GM12878 (cell line): Measurements from ENCODE around the gene VPS52. TPM values are rescaled to one million over a fixed set of nuclear protein-coding genes. Genes with fewer than 3 reads are reported as not detected.

Experiments
- ATF2 ChIP-seq: IDR thresholded peaks from 2 replicates; pipeline ENCODE4 v1.6.1; 2012; ENCODE audit warnings: low read length, inconsistent platforms
- ATF3 ChIP-seq: IDR thresholded peaks from 2 replicates; pipeline ENCODE4 v1.6.1; 2011; ENCODE audit warnings: low read depth, mild to moderate bottlenecking, low read length, moderate library complexity, borderline replicate concordance; ENCODE audit errors: extremely low read depth
- BHLHE40 ChIP-seq, 2 experiments: fragments of 450-650 bp in 1 of 2; IDR thresholded peaks; 2 replicates each; pipeline ENCODE4 v1.6.1; 2011 to 2017; ENCODE audit warnings: low read depth in 2 of 2, borderline replicate concordance in 1 of 2, improper control_type of control experiment in 1 of 2, low read length in 1 of 2, mild to moderate bottlenecking in 1 of 2
- BRCA1 ChIP-seq: IDR thresholded peaks from 2 replicates; pipeline ENCODE4 v1.6.1; 2011; ENCODE audit warnings: low read depth, low read length, improper control_type of control experiment
- CREB1 ChIP-seq: IDR thresholded peaks from 2 replicates; pipeline ENCODE4 v1.6.1; 2012; ENCODE audit warnings: low read depth, mild to moderate bottlenecking, inconsistent platforms
- CREM ChIP-seq: IDR thresholded peaks from 2 replicates; pipeline ENCODE4 v1.6.1; 2014; ENCODE audit warnings: antibody characterized with exemption, low read depth
- DPF2 ChIP-seq: fragments of 450-650 bp; IDR thresholded peaks from 2 replicates; pipeline ENCODE4 v1.6.1; 2017; ENCODE audit warnings: mild to moderate bottlenecking
- E2F4 ChIP-seq: IDR thresholded peaks from 2 replicates; pipeline ENCODE4 v1.6.1; 2012; ENCODE audit warnings: low read depth, low read length, improper control_type of control experiment
- EP300 ChIP-seq, 2 experiments: fragments of 150-350 bp in 1 of 2; IDR thresholded peaks; 2 replicates each; pipeline ENCODE4 v1.6.1; 2011 to 2012; ENCODE audit warnings: low read depth in 2 of 2, low read length in 2 of 2, borderline replicate concordance in 1 of 2, improper control_type of control experiment in 1 of 2, inconsistent platforms in 1 of 2; ENCODE audit not compliant: control insufficient read depth in 1 of 2
- ESRRA ChIP-seq: IDR thresholded peaks from 2 replicates; pipeline ENCODE4 v1.6.1; 2012; ENCODE audit warnings: mild to moderate bottlenecking, low read length, improper control_type of control experiment
- FOXK2 ChIP-seq: fragments of 450-650 bp; IDR thresholded peaks from 2 replicates; pipeline ENCODE4 v1.6.1; 2017; ENCODE audit warnings: mild to moderate bottlenecking, moderate library complexity
- GATAD2B ChIP-seq: fragments of 450-650 bp; conservative IDR thresholded peaks from 2 replicates; pipeline ENCODE4 v1.6.1; 2017; ENCODE audit warnings: low read depth, mild to moderate bottlenecking, moderate library complexity
- HCFC1 ChIP-seq: fragments of 150-350 bp; IDR thresholded peaks from 2 replicates; pipeline ENCODE4 v1.6.1; 2014; ENCODE audit warnings: low read length
- IKZF1 ChIP-seq: fragments of 450-650 bp; conservative IDR thresholded peaks from 2 replicates; pipeline ENCODE4 v1.6.1; 2017; ENCODE audit warnings: antibody characterized with exemption, mild to moderate bottlenecking
- MAX ChIP-seq: IDR thresholded peaks from 2 replicates; pipeline ENCODE4 v1.6.1; 2012; ENCODE audit warnings: low read depth, low read length, improper control_type of control experiment
- PAX5 ChIP-seq: IDR thresholded peaks from 2 replicates; pipeline ENCODE4 v1.6.1; 2011; ENCODE audit warnings: low read depth, low read length, borderline replicate concordance
- PBX3 ChIP-seq: IDR thresholded peaks from 2 replicates; pipeline ENCODE4 v1.6.1; 2011; ENCODE audit warnings: mild to moderate bottlenecking, low read depth, low read length, moderate library complexity; ENCODE audit not compliant: insufficient replicate concordance
- PKNOX1 ChIP-seq: fragments of 450-650 bp; IDR thresholded peaks from 2 replicates; pipeline ENCODE4 v1.6.1; 2016; ENCODE audit warnings: mild to moderate bottlenecking
- POLR2AphosphoS5 ChIP-seq: IDR thresholded peaks from 2 replicates; pipeline ENCODE4 v1.6.1; 2011; ENCODE audit warnings: mild to moderate bottlenecking, low read length, inconsistent platforms
- RAD51 ChIP-seq: fragments of 450-650 bp; IDR thresholded peaks from 2 replicates; pipeline ENCODE4 v1.6.1; 2016; ENCODE audit warnings: moderate library complexity, mild to moderate bottlenecking, inconsistent platforms
- RFX5 ChIP-seq: IDR thresholded peaks from 2 replicates; pipeline ENCODE4 v1.6.1; 2011; ENCODE audit warnings: low read depth, low read length, improper control_type of control experiment
- SMC3 ChIP-seq: IDR thresholded peaks from 2 replicates; pipeline ENCODE4 v1.6.1; 2011; ENCODE audit warnings: low read length, improper control_type of control experiment, borderline replicate concordance
- SUPT20H ChIP-seq: IDR thresholded peaks from 2 replicates; pipeline ENCODE4 v1.6.1; 2011; ENCODE audit warnings: low read depth, mild to moderate bottlenecking, low read length, moderate library complexity, borderline replicate concordance; ENCODE audit not compliant: control insufficient read depth
- TBL1XR1 ChIP-seq: IDR thresholded peaks from 2 replicates; pipeline ENCODE4 v1.6.1; 2012; ENCODE audit warnings: low read depth, low read length, improper control_type of control experiment
- TCF3 ChIP-seq: IDR thresholded peaks from 2 replicates; pipeline ENCODE4 v1.6.1; 2012; ENCODE audit warnings: low read depth, mild to moderate bottlenecking, low read length, borderline replicate concordance; ENCODE audit not compliant: insufficient read depth
- YY1 ChIP-seq: IDR thresholded peaks from 2 replicates; pipeline ENCODE4 v1.6.1; 2011; ENCODE audit warnings: low read depth, mild to moderate bottlenecking, low read length
- polyA plus RNA-seq, 11 experiments: library from polyadenylated mRNA; depleted of rRNA in 4 of 11; unstranded in 6 of 11; stranded (reverse) in 5 of 11; fragments of >200 nt; fragmentation: Nextera tagmentation in 4 of 11; fragmentation: Illumina TruSeq in 1 of 11; extraction: Ambion mirVana in 4 of 11; extraction: Trizol in 1 of 11; gene quantifications; 1 replicate in 1 of 11; 2 replicates in 10 of 11; pipeline versions ENCODE4 v1.2.1 to v1.2.3, GENCODE V29; 2011 to 2016; ENCODE audit warnings: inconsistent platforms in 2 of 11, missing spikeins in 2 of 11, low read depth in 1 of 11
- total RNA-seq, 4 experiments: library from RNA; depleted of rRNA in 3 of 4; stranded (reverse); fragments of >200 nt in 3 of 4; fragmentation: Illumina TruSeq in 1 of 4; extraction: Trizol in 1 of 4; gene quantifications; 2 replicates each; pipeline versions ENCODE4 v1.2.1 to v1.2.3, GENCODE V29; 2013 to 2021

The VPS52 gene
- total and polyA plus RNA-seq, 10 of the 15 experiments (the other 5 are each of a cell fraction or from before 2014, with no cell fraction given) = 11.3 to 52.7 (median 36.7) TPM

GRCh38 chr6:33297406-33297955, 25.8 kb upstream of the VPS52 start (continued):
- TF ChIP-seq PKNOX1 (peak; percentile 58; the same call in 1 of the 2 replicates), RFX5 (no peak), BRCA1 (no peak), BHLHE40 (IDR thresholded peaks at IDR 0.05; ENCODE audit: borderline replicate concordance in 1 of 2, low read depth in 2 of 2, low read length in 1 of 2) (peak in 1 of 2 experiments; percentile 74; a peak in 1 of 4 replicates), SMC3 (no peak), ESRRA (no peak), HCFC1 (no peak), CREB1 (no peak), YY1 (0 out of 2 replicates have a peak, but pooled peaks have one; percentile 16), DPF2 (peak; percentile 77), FOXK2 (no peak), ATF3 (peak; percentile 35; the same call in 1 of the 2 replicates), PBX3 (no peak), TBL1XR1 (no peak), TCF3 (no peak), MAX (no peak), CREM (no peak), ATF2 (no peak), POLR2AphosphoS5 (no peak), EP300 (IDR thresholded peaks at IDR 0.05; ENCODE audit: borderline replicate concordance in 1 of 2, control insufficient read depth in 1 of 2, low read depth in 2 of 2, low read length in 2 of 2) (0 out of 4 replicates have a peak, but pooled peaks of 1 of the 2 experiments have one; percentile 11), SUPT20H (no peak), GATAD2B (peak; percentile 31; the same call in 1 of the 2 replicates), RAD51 (peak; percentile 92), PAX5 (0 out of 2 replicates have a peak, but pooled peaks have one; percentile 23), IKZF1 (peak; percentile 41; the same call in 1 of the 2 replicates), E2F4 (no peak)
